Right lobe of liver (tissue), 4 donors: ENCODE results near the gene ABCC1.

Source experiments
- POLR2A ChIP-seq: fragments of 450-650 bp; IDR thresholded peaks from one replicate; pipeline ENCODE4 v1.6.1; 2017; ENCODE audit warnings: antibody characterized with exemption, mild to moderate bottlenecking
- TF ChIP-seq, protein P1 (sequence below), 4 donors: fragments of 200-600 bp in 3 of 4; fragments of 450-650 bp in 1 of 4; IDR thresholded peaks; one replicate each; pipeline versions ENCODE4 v1.5.1 to v1.8.0; 2016 to 2022; ENCODE audit warnings: antibody characterized with exemption in 4 of 4, mild to moderate bottlenecking in 2 of 4
- donor health status: DM: no; HTN: no; CAD: no.
- donor health status: DM: no; HTN: no; CAD: no.
- donor health status: DM: no; HTN: yes; CAD: no.

GRCh38 chr16:16105646-16106045 is 156.2 kb downstream of the ABCC1 start:
- TF ChIP-seq, protein P1, sequence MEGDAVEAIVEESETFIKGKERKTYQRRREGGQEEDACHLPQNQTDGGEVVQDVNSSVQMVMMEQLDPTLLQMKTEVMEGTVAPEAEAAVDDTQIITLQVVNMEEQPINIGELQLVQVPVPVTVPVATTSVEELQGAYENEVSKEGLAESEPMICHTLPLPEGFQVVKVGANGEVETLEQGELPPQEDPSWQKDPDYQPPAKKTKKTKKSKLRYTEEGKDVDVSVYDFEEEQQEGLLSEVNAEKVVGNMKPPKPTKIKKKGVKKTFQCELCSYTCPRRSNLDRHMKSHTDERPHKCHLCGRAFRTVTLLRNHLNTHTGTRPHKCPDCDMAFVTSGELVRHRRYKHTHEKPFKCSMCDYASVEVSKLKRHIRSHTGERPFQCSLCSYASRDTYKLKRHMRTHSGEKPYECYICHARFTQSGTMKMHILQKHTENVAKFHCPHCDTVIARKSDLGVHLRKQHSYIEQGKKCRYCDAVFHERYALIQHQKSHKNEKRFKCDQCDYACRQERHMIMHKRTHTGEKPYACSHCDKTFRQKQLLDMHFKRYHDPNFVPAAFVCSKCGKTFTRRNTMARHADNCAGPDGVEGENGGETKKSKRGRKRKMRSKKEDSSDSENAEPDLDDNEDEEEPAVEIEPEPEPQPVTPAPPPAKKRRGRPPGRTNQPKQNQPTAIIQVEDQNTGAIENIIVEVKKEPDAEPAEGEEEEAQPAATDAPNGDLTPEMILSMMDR (IDR thresholded peaks at IDR 0.05): no peak
- no peak for TF ChIP-seq POLR2A
